T1000 (cell line): ENCODE measurements around the gene THRA.
A peak's percentile ranks its signal among the peaks of the same experiment; 100 is the strongest.

ENCODE experiments used
- DNase-seq: peaks from one replicate; lab custom pipeline; 2025; ENCODE audit warnings: mixed read lengths; lab: John Stamatoyannopoulos, UW

THRA gene

GRCh38 chr17:40099619-40100418, 37.1 kb downstream of the THRA start:
- DNase-seq, result no peak

GRCh38 chr17:40100419-40100668, 37.6 kb downstream of the THRA start, which contains the start of gene NR1D1:
Gene NR1D1 (minus strand): TSS chr17:40100589. CDS start chr17:40100094, 495 bp downstream.
- no peak for DNase-seq

DNA sequence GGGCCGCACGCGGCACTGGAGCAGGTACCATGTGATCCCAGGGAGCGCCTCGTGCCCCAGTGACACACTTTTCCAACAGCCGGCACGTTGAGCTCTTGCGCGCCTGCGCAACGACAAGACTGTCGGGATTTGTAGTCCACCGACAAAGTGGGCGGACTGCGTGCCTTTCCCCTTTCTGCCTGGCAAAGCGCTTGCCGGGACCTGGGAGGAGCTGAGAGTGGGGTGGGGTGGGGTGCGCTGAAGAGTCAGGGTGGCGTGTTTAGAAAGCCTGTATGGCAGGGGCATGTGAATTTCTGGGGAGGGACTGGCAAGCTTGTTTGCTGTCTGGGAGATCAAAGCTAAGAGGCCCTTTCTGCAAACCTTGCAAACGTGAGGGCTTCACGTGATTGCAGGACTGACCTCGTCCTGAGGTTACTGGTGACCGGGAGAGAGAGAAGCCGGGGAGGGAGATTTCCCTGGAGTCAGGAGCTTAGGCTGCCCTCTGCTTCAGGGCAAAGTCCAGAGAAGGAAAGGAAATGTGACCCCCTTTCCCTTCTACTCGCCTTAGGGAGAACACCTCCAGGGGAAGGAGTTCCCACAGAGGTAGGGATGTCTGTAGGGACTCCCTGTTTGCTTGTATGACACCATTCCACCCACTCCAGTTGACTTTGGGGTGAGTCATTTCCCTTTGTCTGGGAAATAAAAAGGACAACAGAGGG, 38.1 kb downstream of the THRA start:
- DNase-seq, result peak; percentile 98

DNA sequence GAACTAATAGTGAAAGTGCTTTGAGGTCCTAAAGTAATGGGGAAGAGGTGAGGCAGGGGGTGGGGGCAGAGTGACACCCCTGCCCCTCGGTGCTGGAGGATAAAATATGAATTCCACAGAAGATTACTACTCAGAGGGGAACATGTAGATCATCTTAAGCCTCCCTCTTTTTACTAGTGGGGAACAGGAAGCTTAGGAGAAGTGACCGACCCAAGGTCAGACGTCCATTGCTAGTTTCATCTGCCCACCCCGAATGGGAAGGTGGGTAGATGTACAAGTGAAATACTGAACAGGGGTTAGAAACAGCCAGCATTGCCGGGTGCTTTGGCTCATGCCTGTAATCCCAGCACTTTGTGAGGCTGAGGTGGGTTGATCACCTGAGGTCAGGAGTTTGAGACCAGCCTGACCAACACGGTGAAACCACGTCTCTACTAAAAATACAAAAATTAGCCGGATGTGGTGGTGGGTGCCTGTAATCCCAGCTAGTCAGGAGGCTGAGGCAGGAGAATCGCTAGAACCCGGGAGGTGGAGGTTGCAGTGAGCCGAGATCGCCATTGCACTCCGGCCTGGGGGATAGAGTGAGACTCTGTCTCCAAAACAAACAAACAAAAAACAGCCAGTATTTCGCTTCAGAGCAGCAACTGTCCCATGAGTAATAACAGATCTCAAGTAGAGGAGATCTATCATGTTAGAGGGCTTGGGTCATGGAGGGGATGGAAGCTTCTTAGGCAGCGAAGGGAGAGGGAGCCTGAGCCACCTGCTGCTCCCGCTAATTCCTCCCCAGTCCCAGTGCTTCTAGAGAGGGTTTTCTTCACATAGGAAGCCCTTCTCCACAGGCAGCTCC, 38.8 kb downstream of the THRA start:
- no peak for DNase-seq

DNA sequence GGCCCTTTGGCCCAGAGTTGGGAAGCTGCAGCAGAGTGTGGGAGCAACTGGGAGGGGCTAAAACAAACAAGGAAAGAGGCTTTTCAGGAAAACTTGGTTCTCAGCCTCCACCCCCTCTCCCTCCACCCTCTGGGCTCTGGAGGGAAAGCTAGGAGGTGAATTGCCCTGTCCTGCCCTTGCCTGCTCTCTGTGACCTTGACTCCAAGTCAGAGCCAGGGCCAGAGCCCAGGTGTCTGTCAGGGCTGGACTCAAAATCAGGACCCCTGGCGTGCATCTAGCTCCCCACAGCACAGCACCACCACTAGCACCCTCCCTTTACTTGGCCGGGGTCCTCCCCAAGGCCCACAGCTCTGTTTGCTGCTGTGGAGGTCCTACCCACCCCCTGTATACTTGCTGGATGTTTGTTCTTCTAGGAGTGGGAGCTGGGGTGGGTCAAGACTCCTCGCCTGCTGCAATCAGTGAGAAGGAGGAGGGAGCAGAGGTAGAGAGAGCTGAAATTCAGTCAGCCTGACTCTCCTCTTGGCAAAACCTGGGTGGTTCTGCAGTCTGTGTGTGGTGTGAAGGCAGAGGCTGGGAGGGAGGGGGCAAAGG, 40.4 kb downstream of the THRA start:
- no peak for DNase-seq

GRCh38 chr17:40103688-40104087, 40.9 kb downstream of the THRA start:
- no peak for DNase-seq

DNA sequence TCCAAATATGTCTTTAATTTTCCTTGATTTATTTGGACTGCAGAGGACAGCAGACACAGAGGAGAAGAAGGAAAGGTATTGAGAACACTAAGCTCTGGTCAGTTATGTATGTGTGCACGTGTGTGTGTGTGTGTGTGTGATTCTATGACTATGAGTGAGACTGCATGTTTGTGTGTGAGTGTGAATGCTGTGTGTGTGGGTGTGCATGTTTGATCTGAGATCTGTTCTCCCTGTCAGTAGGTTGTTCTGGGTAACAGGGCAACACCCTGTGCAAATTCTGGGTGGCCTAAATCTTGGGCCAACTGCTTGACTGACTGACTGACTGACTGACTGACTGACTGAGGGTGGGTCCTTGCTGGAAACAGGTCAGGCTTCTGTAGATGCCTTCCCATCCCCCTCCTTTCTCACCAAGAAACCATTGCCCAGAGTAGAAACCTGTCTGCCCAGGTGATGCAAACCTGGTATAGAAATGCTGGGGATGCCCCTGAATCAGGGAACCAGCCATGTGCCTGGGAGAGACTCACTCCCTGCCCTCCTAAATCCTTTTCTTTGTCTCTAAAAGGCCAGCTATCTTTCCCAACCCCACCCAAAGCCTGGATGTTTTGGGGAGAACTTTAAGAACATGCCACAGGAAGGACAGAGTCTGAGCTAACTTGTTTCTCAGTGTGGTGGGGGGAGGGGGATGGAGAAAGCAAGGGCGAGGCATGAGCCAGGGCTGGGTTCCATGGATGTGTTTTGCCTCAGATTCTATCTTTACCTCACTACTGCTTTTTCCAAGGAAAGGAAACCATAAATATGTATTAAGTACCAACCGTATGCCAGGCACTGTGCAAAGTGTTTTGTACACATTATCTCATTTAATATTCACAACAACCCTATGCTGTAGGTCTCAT, 42.1 kb downstream of the THRA start:
- DNase-seq, result no peak

DNA sequence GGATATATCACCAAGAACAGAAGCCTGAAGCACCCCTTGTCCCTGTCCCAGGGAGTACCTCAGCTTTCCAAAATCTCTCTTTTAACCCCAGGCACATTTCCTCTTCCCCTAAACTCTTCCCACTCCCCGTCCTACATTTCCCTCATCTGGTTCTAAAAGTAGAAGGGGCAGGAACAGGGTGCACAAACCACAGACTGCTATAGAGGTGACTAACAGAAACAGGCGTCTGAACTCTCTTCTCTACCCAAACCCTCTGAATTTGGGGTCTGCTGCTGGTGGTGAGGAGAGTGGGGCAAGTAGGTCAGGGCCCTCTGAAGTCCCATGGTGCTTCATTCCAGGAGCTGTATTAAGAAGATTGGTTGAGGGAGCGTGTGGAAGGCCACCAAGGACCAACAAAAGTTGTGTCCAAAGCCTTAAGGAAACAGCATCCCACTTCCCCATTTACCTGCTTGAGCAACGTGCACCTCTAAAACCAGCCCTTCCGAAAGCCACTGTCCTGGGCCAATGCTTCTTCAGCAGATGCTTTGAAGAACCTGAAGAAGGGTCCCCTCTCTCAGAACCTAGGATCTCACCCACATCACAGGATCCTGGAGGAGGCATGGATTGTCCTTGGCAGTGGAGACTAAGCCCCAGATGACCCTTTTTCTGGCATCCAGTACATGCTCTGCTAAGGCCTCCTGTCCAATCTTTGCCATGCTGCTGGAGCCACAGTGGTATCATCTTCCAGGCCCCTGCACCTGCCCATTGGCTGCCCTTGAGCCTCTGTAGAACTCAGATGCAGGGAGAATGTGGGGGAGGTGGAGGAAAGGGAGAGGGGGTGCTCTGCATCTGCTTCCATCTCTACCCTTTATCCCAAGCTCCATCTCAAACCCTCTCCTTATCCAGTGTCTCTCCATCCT, 43.3 kb downstream of the THRA start:
- DNase-seq, result no peak

DNA sequence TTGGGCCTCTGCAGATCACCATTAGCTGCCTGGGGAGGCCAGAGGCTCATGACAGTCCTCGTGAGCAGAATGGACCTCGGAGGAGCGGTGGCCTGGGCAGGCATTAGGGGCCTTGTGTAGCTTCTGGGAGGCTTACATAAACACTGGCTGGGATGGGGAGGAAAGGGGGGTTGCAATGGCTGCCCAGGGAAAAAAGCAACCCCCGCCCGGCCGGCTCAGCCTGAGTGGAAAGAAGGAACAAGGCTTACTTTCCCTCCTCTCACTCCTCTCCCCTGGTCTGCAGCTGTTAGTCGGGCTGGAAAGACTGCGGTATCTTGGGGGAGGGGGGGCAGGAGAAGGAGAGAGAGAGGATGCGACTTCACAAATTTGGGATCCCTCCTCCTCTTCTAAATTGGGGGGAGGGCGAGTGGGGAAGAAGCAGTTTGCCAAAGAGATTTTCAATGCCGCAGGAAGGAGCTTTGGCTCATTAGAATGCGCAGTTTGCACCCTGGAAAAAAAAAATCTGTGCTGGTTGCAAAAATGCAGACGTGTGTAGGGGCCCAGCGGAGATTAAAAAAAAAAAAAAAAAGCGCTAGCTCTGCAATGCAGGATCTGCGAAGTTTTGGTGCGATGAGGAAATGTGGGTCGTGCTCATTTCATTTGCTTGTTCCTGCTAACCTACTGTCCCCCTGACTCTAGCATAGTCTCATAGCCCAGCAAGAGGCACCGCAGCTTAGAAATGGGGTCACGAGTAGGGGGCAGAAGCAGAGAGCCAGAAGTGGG, 44.2 kb downstream of the THRA start:
- DNase-seq, result no peak

- no peak for DNase-seq
Measured at GRCh38 chr17:40107522-40108174, 44.9 kb downstream of the THRA start.

GRCh38 chr17:40108970-40109824, 46.4 kb downstream of the THRA start:
- no peak for DNase-seq

GRCh38 chr17:40110026-40110845, 47.5 kb downstream of the THRA start:
- DNase-seq, result no peak

DNA sequence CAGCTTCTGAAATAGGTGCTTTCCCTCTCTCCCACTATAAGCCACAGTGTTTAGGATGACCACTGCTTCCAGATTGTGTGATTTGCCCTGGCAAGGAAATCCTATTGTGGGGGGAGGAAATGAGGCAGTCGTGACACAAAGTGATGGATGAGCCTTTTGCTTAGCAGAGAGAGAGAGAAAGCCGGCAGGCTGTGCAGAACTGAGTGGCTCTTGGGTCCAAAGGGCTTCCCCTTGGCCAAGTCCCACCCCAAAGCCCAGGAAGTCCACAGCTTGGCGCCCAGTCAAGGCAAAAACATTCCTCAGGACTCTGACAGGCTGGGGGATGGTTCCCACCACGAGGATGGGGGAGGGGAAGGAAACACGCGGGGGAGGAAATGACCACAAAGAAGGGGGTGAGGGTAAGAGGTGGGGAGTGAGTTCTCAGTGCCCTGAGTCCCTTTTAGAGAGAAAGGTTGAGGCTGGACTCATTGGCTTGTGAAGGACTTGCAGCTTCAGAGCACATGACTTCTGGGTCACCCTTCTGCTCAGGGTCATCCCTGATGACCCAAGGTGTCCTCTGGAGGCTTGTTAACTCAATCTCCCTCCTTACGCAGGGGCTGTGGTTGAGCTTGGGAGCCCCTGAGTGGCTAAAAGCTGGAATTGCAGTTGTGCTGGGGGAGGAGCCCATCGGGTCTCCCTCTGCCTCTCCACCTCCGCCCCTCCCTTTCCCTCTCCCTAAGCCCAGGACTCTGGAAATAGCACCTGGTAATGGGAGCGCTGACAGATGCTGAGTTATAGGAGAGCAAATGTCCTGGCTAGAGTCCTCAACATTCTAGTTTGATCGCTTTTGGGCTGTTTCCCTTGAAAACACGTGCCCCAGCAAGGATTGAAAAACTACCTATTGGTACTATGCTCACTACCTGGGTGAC, 48.7 kb downstream of the THRA start:
- peak; percentile 78 for DNase-seq

GRCh38 chr17:40112191-40112711, 49.5 kb downstream of the THRA start:
- DNase-seq, result no peak

GRCh38 chr17:40112718-40113109, 49.9 kb downstream of the THRA start:
- no peak for DNase-seq
